ENCODE data around the gene RSPH9.
"Not testable (repeated sequence)": the region's sequence is repeated elsewhere in the genome, so short reads cannot be mapped to it uniquely, and the experiment has no call there.

Gene RSPH9

DNA sequence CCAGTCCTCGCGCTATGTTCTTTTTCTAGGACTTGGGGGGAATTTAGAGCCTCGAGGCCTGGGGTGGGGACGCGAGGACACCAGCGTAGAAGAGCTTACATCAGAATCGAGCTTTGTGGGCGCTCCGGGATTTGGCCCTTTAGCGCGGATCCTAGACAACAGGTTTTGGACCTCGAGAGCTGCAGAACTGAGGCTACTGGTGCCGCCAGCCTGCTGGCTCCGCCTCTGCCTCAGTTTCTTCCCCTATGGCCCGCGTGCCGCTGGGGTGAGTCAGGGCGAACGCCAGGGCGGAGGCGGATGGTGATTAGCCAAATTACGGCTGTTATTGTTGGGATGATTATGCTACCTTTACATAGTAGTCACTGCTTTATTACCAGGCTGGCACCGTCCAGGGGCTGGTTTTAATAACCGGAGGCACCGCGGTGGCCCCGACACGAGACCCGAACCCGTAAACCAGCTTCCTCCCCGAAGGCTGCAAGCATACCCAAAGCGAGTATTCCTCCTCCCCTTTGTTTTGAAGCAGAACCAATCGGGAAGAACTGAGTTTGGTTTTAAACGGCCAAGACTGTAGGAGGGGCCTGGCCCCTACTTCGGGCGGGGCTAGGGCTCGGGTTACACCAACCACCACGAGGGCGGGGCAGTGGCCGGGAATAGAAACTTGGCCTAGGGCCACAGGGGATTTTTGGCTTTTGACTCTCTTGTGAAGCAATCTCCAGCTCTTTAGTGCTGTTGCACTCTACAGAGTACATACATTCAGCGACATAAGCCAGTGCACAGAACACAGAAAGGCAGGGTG lies 15.1 kb upstream of the RSPH9 start:
- DNase-seq: peak; percentile 99

DNA sequence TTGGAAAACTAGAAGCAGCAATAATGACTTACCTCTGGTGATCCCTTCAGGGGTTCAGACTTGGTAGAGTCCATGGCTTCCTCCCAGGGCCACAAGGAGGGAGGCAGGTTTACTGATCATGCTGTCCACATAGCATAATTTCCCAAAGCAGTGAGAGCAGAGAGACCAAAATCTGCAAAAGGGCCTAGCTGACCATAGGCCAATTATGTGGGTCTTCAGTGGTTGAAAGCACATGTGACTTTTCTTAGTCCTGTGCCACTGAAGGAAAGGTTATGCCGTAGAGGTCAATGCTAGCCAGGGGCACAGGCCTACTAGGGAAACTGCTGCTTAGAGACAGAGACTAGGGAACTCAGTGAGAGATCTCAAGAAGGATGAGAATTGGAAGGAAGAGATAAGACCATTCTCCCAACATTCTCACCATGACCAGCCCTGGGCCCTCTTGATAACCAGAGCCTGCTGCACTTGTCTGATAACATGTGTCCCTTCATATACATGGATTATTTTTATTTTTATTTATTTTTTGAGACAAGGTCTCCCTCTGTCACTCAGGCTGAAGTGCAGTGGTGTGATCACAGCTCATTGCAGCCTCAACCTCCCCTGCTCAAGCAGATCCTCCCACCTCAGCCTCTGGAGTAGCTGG lies 13.7 kb upstream of the RSPH9 start:
- peak; percentile 100 for DNase-seq

GRCh38 chr6:43633002-43633401 lies 11.8 kb upstream of the RSPH9 start:
- not testable (repeated sequence) for DNase-seq

DNA sequence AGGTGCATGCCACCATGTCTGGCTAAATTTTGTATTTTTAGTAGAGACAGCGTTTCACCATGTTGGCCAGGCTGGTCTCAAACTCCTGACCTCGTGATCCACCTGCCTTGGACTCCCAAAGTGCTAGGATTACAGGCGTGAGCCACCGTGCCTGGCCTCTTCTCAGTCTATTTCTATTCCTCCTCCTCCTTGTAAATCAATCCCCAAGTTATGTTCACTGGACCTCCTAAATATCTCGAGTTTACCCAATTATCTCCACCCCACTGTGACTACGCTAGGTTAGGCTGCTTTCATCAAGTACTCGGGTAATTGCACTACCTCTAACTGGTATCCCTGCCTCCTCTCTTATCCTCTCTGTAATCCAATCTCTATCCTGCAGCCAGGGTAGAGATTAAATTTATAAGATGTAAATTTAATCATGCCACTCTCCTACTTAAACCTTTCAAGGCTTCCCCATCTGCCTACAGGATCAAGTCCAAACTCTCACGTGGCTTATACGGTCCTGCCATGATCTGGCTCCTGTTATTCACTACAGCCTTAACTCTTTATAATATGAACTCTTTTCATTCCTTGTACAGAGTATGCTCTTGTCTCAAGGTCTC lies 10.0 kb upstream of the RSPH9 start:
- DNase-seq: peak; percentile 11

GRCh38 chr6:43635387-43636307 lies 9.2 kb upstream of the RSPH9 start, which contains the start of gene MAD2L1BP:
Gene MAD2L1BP, plus strand, starts transcription at chr6:43635840. Its CDS starts 36 bp downstream, at chr6:43635876.
- DNase-seq: peak; percentile 87

DNA sequence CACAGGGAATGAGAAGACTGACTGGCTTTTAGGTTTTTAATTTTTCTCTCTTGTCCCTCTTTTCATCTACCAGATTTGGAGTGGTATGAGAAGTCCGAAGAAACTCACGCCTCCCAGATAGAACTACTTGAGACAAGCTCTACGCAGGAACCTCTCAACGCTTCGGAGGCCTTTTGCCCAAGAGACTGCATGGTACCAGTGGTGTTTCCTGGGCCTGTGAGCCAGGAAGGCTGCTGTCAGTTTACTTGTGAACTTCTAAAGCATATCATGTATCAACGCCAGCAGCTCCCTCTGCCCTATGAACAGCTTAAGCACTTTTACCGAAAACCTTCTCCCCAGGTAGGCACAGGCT lies 8.6 kb upstream of the RSPH9 start:
- no peak for DNase-seq

DNA sequence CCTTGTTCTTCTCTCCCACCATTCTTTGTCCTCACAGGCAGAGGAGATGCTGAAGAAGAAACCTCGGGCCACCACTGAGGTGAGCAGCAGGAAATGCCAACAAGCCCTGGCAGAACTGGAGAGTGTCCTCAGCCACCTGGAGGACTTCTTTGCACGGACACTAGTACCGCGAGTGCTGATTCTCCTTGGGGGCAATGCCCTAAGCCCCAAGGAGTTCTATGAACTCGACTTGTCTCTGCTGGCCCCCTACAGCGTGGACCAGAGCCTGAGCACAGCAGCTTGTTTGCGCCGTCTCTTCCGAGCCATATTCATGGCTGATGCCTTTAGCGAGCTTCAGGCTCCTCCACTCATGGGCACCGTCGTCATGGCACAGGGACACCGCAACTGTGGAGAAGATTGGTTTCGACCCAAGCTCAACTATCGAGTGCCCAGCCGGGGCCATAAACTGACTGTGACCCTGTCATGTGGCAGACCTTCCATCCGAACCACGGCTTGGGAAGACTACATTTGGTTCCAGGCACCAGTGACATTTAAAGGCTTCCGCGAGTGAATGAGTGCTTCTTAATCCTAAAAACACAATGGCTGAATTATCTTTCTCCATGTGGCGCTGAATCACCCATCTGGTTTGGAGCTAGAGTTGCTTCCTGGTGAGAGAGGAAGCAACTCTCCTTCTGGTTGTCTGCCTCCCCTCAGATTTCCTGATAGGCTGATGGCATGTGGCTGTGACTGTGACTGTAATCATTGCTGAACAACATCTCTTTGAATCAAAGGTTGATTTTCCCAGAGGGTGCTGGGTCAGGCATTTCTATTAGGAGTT lies 4.6 kb upstream of the RSPH9 start:
- peak; percentile 58 for DNase-seq

GRCh38 chr6:43645613-43645964 lies 753 bp downstream of the RSPH9 start:
- DNase-seq: no peak

DNA sequence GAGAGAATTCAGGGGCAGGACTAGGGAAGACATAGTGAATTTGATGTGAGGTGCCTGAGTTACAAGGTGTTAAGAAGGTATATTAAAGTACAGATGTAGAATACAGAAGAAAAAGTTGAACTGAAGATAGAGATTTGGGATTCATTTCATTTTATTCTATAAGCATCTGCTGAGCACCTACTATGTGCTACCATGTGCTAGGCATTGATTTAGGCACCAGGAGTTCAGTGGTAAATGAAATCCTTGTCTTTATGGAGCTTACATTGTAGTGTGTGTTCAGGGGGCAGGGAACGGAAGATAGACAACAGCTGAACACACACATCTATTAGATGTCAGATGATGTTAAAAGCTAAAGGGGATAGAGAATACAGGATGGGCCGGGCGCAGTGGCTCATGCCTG lies 2.8 kb downstream of the RSPH9 start:
- DNase-seq: no peak

DNA sequence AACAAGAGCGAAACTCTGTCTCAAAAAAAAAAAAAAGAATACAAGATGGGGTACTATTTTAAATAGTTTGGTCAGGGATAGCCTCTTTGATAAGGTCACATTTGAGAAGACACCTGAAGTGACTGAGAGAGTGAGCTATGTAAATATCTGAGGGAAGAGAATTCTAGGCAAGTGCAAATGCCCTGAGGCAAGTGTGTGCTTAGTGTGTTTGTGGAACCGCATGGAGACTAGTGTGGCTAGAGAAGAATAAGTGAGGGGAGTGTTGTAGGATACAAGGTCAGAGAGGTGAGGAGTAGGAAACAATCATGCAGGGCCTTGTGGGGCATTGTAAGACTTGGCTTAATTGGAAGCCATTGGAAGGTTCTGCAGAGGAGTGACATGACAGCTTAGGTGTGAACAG lies 3.4 kb downstream of the RSPH9 start:
- no peak for DNase-seq

DNA sequence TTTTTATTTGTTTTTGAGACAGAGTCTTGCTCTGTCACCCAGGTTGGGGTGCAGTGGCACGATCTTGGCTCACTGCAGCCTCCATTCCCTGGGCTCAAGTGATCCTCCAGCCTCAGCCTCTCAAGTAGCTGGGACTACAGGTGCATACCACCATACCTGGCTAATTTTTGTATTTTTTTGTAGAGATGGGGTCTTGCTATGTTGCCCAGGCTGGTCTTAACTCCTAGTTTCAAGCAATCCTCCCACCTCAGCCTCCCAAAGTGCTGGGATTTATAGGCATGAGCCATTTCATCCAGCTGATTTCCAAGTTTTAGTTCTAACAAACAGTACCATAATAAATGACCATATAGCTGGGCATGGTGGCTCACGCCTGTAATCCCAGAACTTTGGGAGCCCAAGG lies 8.0 kb downstream of the RSPH9 start:
- not testable (repeated sequence) for DNase-seq

DNA sequence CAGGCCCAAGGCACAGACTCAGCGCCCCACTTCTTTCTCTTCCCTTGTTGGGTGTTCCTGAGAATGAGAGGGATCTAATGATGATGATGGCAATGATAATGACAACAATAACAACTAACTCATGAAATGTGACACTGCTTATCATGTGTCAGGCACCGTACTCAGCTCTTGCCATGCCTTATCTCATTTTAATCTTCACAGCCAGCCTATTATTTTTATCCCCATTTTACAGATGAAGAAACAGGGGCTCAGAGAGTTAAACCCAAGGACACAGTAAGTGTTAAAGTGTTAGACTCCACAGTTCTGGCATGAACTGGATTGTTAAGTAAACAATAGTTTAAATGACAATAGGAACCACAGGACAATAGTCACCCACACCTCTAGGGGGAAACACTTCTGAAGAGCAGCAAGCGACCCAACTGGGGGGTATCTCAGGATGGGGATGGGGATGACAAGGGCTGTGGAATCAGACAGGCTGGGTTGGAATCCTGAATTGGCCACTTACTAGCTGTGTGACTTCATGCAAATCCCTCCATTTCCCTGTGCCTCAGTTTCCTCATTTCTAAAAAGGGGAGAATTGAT lies 12.5 kb downstream of the RSPH9 start:
- peak; percentile 21 for DNase-seq

DNA sequence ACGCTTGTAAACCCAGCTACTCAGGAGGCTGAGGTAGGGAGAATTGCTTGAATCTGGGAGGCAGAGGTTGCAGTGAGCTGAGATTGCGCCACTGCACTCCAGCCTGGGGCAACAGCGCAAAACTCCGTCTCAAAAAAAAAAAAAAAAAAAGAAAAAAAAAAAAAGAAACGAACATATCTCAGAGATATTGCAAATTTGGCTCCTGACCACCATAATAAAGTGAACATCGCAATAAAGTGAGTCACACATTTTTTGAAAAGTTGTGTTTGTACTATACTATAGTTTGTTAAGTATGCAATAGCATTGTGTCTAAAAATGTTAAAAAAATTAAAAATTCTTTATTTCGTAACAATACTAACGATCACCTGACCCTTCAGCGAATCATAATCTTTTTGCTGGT lies 13.3 kb downstream of the RSPH9 start:
- DNase-seq: no peak

- not testable (repeated sequence) for DNase-seq
Observed at GRCh38 chr6:43662948-43663347, 18.1 kb downstream of the RSPH9 start.

DNA sequence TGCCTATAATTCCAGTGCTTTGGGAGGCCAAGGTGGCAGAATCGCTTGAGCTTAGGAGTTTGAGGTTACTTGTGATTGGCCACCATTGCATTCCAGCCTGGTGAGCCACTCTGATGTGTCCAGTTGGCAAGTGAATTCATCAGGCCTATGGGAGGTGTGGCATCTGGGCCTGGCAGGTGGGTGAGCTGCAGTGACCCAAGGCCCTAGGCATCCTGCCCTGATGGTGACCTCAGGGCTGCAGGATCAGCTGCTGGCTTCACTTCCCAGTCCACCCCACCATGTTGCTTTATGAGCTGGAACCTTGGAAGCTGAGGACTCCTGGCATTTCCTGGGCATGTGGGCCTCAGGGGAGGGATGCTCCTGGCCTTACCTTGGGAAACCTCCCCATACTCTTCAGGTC lies 20.5 kb downstream of the RSPH9 start:
- no peak for DNase-seq

DNA sequence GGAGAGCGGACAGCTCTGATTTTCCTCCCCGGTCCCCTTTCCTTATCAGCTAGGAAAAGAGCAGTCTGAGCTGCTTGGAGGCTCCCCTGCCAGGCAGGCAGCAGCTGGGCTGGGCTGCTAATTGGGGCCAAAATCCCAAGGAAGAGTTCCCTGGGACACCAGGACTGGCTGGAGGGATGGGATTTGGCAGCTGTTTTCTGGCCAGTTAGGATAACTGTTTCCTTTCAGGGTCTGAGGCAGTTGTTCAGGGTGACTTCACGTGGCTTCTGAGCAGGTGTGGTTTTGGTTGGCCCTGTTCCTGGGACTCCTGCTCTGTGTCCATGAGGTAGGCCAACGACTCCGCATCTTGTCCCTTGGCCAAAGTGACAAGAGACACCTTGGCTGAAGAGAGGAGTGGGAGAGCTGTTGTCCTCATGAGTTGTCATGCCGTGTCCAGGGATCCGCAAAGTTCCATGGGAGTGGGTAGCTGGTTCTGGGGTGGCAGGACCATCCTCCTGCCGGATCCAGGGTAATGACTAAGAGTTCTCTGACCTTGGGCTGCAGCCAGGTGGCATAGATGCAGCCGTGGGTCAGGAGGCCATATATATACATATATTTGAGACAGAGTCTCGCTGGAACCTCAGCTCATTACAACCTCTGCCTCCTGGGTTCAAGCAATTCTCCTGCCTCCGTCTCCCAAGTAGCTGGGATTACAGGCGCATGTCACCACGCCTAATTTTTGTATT lies 21.5 kb downstream of the RSPH9 start:
- DNase-seq: no peak

- peak; percentile 83 for DNase-seq
Observed at GRCh38 chr6:43667245-43668150, 22.7 kb downstream of the RSPH9 start.

DNA sequence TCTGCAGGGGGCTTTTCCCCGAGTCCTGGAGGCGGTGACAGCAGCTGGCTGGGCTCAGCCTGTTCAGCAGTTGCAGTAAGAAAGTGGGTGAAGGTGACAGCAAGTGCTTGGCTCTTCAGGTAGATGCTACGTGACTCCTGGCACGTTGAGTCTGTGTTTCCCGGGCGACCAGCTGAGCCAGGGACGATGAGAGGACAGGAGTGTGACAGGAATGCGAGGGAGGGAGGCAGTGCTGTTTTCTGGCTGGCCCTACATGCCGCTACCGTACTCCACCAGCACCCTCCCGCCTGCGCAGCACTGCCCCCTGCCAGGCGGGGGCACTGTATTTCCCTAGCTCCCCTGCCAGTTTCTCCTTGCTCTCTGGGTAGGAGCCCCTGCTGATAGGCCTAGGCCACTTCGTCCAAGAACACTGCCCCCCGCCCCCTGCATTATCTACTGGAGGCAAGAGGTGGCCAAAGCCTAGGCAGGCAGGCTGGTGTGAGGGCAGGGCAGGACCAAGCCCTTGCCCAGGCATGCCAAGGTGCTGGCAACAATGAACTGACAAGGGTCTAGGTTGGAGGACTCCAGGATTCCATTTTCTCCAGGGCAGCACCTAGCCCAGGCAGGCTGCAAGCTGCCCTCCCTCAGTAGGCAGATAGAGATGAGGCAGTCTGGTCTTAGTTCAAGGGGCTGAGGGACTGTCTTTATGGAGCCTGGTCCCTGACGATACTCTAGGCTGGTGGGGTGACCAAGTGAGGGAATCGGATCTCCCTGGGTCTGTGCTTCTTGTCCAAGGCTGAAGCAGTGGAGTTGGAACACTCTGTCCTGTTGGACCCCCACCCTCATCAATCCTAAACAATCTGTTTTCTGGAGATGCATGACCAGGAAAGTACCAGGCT lies 23.6 kb downstream of the RSPH9 start:
- DNase-seq: peak; percentile 92

Measured in hematopoietic multipotent progenitor cell treated with erythropoietin and hydrocortisone succinate and interleukin-3 and kit ligand, for 8 days (in vitro differentiated cells).